CD4-positive, alpha-beta memory T cell (primary cell): ENCODE measurements around the gene ENPP7. TPM values are rescaled to one million over a fixed set of nuclear protein-coding genes. Genes with fewer than 3 reads are reported as not detected.
A peak's percentile ranks its signal among the peaks of the same experiment; 100 is the strongest.

Experiments used
- CTCF ChIA-PET: fragments of 350-600 bp; sonication (Branson Sonifier 250); formaldehyde crosslinking; loops from one replicate; lab custom pipeline; 2021; ENCODE audit warnings: inconsistent platforms; ENCODE audit not compliant: partially characterized antibody; lab: Charles Lee
- POLR2A ChIA-PET: fragments of 350-600 bp; sonication (Branson Sonifier 250); formaldehyde crosslinking; loops from one replicate; lab custom pipeline; 2021; ENCODE audit not compliant: partially characterized antibody; lab: Charles Lee
- DNase-seq, 5 donors: peaks; one replicate each; pipeline versions ENCODE4 v3.0.0 to v3.0.0-alpha.2; 2020 to 2022; ENCODE audit warnings: mixed read lengths in 1 of 5
- H3K27ac ChIP-seq: one replicate; pipeline ENCODE4 v1.7.0; 2013; ENCODE audit warnings: low read depth, low read length
- H3K27me3 ChIP-seq: 2 replicates; pipeline ENCODE4 v1.7.0; 2013; ENCODE audit warnings: mild to moderate bottlenecking, low read length, moderate library complexity; ENCODE audit not compliant: insufficient read depth
- H3K36me3 ChIP-seq: 2 replicates; pipeline ENCODE4 v1.7.0; 2013; ENCODE audit warnings: mild to moderate bottlenecking, low read length, moderate library complexity; ENCODE audit not compliant: insufficient read depth
- H3K4me1 ChIP-seq: 2 replicates; pipeline ENCODE4 v1.7.0; 2013; ENCODE audit warnings: mild to moderate bottlenecking, low read length, moderate library complexity; ENCODE audit not compliant: insufficient read depth
- H3K4me3 ChIP-seq, 2 donors: one replicate each; pipeline ENCODE4 v1.7.0; 2013; ENCODE audit warnings: low read length in 2 of 2, mild to moderate bottlenecking in 1 of 2
- H3K9me3 ChIP-seq, 2 donors: one replicate each; pipeline ENCODE4 v1.7.0; 2013; ENCODE audit warnings: low read length in 2 of 2, control low read depth in 1 of 2; ENCODE audit not compliant: control insufficient read depth in 1 of 2
- H3K27ac Mint-ChIP-seq, 7 donors: one replicate each; pipeline ENCODE4 v1.8.0; 2020 to 2021; ENCODE audit warnings: mixed read lengths in 7 of 7, mild to moderate bottlenecking in 6 of 7, inconsistent platforms in 3 of 7, moderate library complexity in 3 of 7
- H3K27me3 Mint-ChIP-seq, 2 donors: one replicate each; pipeline ENCODE4 v1.8.0; 2020 to 2021; ENCODE audit warnings: mixed read lengths in 2 of 2
- H3K36me3 Mint-ChIP-seq, 2 donors: one replicate each; pipeline ENCODE4 v1.8.0; 2020 to 2021; ENCODE audit warnings: mixed read lengths in 2 of 2, inconsistent platforms in 1 of 2, mild to moderate bottlenecking in 1 of 2
- H3K4me1 Mint-ChIP-seq, 4 donors: one replicate each; pipeline ENCODE4 v1.8.0; 2020 to 2021; ENCODE audit warnings: mixed read lengths in 4 of 4, mild to moderate bottlenecking in 1 of 4
- H3K4me3 Mint-ChIP-seq, 8 donors: one replicate each; pipeline ENCODE4 v1.8.0; 2020 to 2021; ENCODE audit warnings: mixed read lengths in 8 of 8, mild to moderate bottlenecking in 7 of 8, moderate library complexity in 6 of 8, inconsistent platforms in 3 of 8
- H3K9me3 Mint-ChIP-seq, 8 donors: one replicate each; pipeline ENCODE4 v1.8.0; 2020 to 2021; ENCODE audit warnings: mixed read lengths in 8 of 8, mild to moderate bottlenecking in 5 of 8, inconsistent platforms in 3 of 8, moderate library complexity in 1 of 8
- intact Hi-C: fragments of 100-400 bp; cut with micrococcal nuclease; formaldehyde crosslinking; loops from one replicate; pipeline ENCODE4 v1.15.1; 2023
- polyA plus RNA-seq, 2 donors: library from polyadenylated mRNA; unstranded; fragments of 300-500 nt; fragmentation: Illumina TruSeq; gene quantifications; one replicate each; pipeline ENCODE4 v1.2.3, GENCODE V29; 2021
- total RNA-seq, 2 experiments: library from RNA; stranded (reverse); gene quantifications; one replicate each; pipeline ENCODE4 v1.2.3, GENCODE V29; 2021

ENPP7 gene
- total and polyA plus RNA-seq, 4 experiments from 2014 or later, result 0.15 to 0.20 TPM; not detected in 2

GRCh38 chr17:79706931-79707850 is 23.6 kb upstream of the ENPP7 start:
- no peak overlapping the region for H3K4me3 ChIP-seq
- Mint-ChIP-seq H3K27me3 (peaks cover 2 to 7% of the 10 kb centered on the region in 2 donors), H3K27ac (no peak overlapping the region), H3K9me3 (peaks cover 0 to 2% (median 0%) of the 10 kb centered on the region in 8 donors), H3K4me3 (peak overlapping the region in 1 of 8 donors; percentile 26), H3K36me3 (no peaks in the 10 kb centered on the region), H3K4me1 (peaks cover 0 to 8% (median 0%) of the 10 kb centered on the region in 4 donors)
- no peaks in the 10 kb centered on the region for H3K4me1 ChIP-seq
- no peak for DNase-seq
- no peaks in the 10 kb centered on the region for H3K36me3 ChIP-seq
- H3K9me3 ChIP-seq, result no peaks in the 10 kb centered on the region
- ChIA-PET POLR2A (no interaction called here), CTCF (interaction anchor here (1.0 kb wide), 1 partner anchor 39 kb away, joined by 3 read pairs; no protein-coding TSS in a partner anchor)
- H3K27me3 ChIP-seq, result no peaks in the 10 kb centered on the region
- intact Hi-C loops, result no loop called here
- H3K27ac ChIP-seq, result no peak overlapping the region

GRCh38 chr17:79707931-79708891 is 22.5 kb upstream of the ENPP7 start:
- H3K4me1 ChIP-seq, result no peaks in the 10 kb centered on the region
- H3K27ac ChIP-seq, result no peak overlapping the region
- H3K9me3 ChIP-seq, result no peaks in the 10 kb centered on the region
- Mint-ChIP-seq H3K36me3 (no peaks in the 10 kb centered on the region), H3K4me1 (peaks cover 0 to 8% (median 0%) of the 10 kb centered on the region in 4 donors), H3K27ac (no peak overlapping the region), H3K27me3 (peaks cover 2 to 7% of the 10 kb centered on the region in 2 donors), H3K4me3 (peak overlapping the region in 6 of 8 donors; percentile 24 to 66 (median 56)), H3K9me3 (peaks cover 0 to 2% (median 0%) of the 10 kb centered on the region in 8 donors)
- DNase-seq, result peak in 4 of 5 donors; percentile 42 to 54 (median 50)
- CTCF ChIA-PET, result interaction anchor here (0.7 to 1.3 kb wide), 5 partner anchors 10 to 290 kb away, joined by 3 to 4 read pairs (median 3); no protein-coding TSS in a partner anchor
- POLR2A ChIA-PET, result no interaction called here
- intact Hi-C loops, result no loop called here
- no peaks in the 10 kb centered on the region for H3K36me3 ChIP-seq
- no peaks in the 10 kb centered on the region for H3K27me3 ChIP-seq
- no peak overlapping the region for H3K4me3 ChIP-seq

GRCh38 chr17:79711715-79712305 is 18.9 kb upstream of the ENPP7 start:
- Histone ChIP-seq H3K4me3 (no peak overlapping the region), H3K27me3 (no peaks in the 10 kb centered on the region), H3K9me3 (no peaks in the 10 kb centered on the region), H3K4me1 (no peaks in the 10 kb centered on the region), H3K27ac (no peak overlapping the region), H3K36me3 (no peaks in the 10 kb centered on the region)
- H3K9me3 Mint-ChIP-seq, result peaks cover 0 to 2% (median 0%) of the 10 kb centered on the region in 8 donors
- no peak for DNase-seq
- H3K4me1 Mint-ChIP-seq, result peaks cover 0 to 8% (median 0%) of the 10 kb centered on the region in 4 donors
- CTCF ChIA-PET, result no interaction called here
- intact Hi-C loops, result no loop called here
- H3K36me3 Mint-ChIP-seq, result no peaks in the 10 kb centered on the region
- H3K27me3 Mint-ChIP-seq, result peaks cover 0 to 14% of the 10 kb centered on the region in 2 donors
- no peak overlapping the region for H3K27ac Mint-ChIP-seq
- POLR2A ChIA-PET, result no interaction called here
- H3K4me3 Mint-ChIP-seq, result no peak overlapping the region

- POLR2A ChIA-PET, result no interaction called here
- Histone ChIP-seq H3K36me3 (no peaks in the 10 kb centered on the region), H3K4me3 (no peak overlapping the region), H3K4me1 (no peaks in the 10 kb centered on the region), H3K27ac (no peak overlapping the region), H3K9me3 (no peaks in the 10 kb centered on the region), H3K27me3 (no peaks in the 10 kb centered on the region)
- Mint-ChIP-seq H3K27ac (no peak overlapping the region), H3K4me3 (no peak overlapping the region), H3K4me1 (peaks cover 0 to 3% (median 0%) of the 10 kb centered on the region in 4 donors), H3K36me3 (no peaks in the 10 kb centered on the region), H3K9me3 (peaks cover 0 to 2% (median 0%) of the 10 kb centered on the region in 8 donors), H3K27me3 (peaks cover 0 to 14% of the 10 kb centered on the region in 2 donors)
- DNase-seq, result no peak
- CTCF ChIA-PET, result no interaction called here
- intact Hi-C loops, result no loop called here
Observed at GRCh38 chr17:79713391-79713790, 17.4 kb upstream of the ENPP7 start.

- no peaks in the 10 kb centered on the region for H3K36me3 ChIP-seq
- Mint-ChIP-seq H3K4me1 (no peaks in the 10 kb centered on the region), H3K36me3 (no peaks in the 10 kb centered on the region), H3K27me3 (peaks cover 0 to 11% of the 10 kb centered on the region in 2 donors), H3K4me3 (no peak overlapping the region), H3K27ac (no peak overlapping the region), H3K9me3 (peaks cover 0 to 3% (median 0%) of the 10 kb centered on the region in 8 donors)
- intact Hi-C loops, result no loop called here
- no peaks in the 10 kb centered on the region for H3K27me3 ChIP-seq
- H3K4me3 ChIP-seq, result no peak overlapping the region
- DNase-seq, result no peak
- no peaks in the 10 kb centered on the region for H3K9me3 ChIP-seq
- no peaks in the 10 kb centered on the region for H3K4me1 ChIP-seq
- ChIA-PET CTCF (no interaction called here), POLR2A (no interaction called here)
- H3K27ac ChIP-seq, result no peak overlapping the region
Observed at GRCh38 chr17:79714176-79715097, 16.3 kb upstream of the ENPP7 start.

- ChIA-PET POLR2A (no interaction called here), CTCF (no interaction called here)
- peaks cover 0 to 3% (median 0%) of the 10 kb centered on the region in 8 donors for H3K9me3 Mint-ChIP-seq
- H3K4me1 ChIP-seq, result no peaks in the 10 kb centered on the region
- no peak overlapping the region for H3K27ac ChIP-seq
- H3K27me3 Mint-ChIP-seq, result peaks cover 0 to 11% of the 10 kb centered on the region in 2 donors
- no peaks in the 10 kb centered on the region for H3K36me3 Mint-ChIP-seq
- intact Hi-C loops, result no loop called here
- H3K27ac Mint-ChIP-seq, result no peak overlapping the region
- no peak overlapping the region for H3K4me3 Mint-ChIP-seq
- DNase-seq, result no peak
- no peaks in the 10 kb centered on the region for H3K4me1 Mint-ChIP-seq
- H3K4me3 ChIP-seq, result no peak overlapping the region
- no peaks in the 10 kb centered on the region for H3K27me3 ChIP-seq
- H3K36me3 ChIP-seq, result no peaks in the 10 kb centered on the region
- no peaks in the 10 kb centered on the region for H3K9me3 ChIP-seq
Observed at GRCh38 chr17:79715098-79715942, 15.4 kb upstream of the ENPP7 start.
